ENCODE results near the gene SPINDOC.

DNA sequence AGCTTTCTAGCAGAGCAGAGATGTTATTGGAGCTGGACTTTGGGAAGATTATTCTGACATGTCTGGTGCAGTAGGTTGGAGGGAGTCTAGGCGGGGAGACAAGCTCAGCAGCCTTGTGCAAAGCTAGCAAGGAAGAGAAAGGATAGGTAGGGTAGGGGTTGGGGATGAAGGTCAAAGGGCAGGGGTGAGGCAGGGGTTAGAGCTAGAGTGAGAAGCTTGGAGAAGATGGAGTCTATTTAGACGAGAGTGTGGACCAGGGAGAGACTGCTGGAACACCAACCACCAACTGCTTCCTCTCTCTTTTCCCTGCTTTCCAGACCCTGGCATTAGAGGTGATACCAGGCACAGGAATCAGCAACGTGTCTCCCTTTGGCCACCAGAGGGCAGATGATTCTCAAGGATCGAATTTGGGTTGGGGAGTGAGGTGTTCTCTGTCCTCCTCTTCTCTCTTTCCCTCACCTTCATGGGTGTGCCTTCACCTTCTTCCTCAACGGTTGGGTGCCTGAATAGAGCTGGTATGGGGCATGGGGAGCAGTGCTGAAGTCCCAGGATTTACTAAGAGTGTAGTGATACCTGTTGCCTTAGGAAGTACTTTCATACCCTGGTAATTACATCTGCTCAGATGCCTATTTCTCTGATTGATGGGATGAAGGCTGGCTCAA, 23.9 kb downstream of the SPINDOC start:
- TF ChIP-seq, protein P1, sequence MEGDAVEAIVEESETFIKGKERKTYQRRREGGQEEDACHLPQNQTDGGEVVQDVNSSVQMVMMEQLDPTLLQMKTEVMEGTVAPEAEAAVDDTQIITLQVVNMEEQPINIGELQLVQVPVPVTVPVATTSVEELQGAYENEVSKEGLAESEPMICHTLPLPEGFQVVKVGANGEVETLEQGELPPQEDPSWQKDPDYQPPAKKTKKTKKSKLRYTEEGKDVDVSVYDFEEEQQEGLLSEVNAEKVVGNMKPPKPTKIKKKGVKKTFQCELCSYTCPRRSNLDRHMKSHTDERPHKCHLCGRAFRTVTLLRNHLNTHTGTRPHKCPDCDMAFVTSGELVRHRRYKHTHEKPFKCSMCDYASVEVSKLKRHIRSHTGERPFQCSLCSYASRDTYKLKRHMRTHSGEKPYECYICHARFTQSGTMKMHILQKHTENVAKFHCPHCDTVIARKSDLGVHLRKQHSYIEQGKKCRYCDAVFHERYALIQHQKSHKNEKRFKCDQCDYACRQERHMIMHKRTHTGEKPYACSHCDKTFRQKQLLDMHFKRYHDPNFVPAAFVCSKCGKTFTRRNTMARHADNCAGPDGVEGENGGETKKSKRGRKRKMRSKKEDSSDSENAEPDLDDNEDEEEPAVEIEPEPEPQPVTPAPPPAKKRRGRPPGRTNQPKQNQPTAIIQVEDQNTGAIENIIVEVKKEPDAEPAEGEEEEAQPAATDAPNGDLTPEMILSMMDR (IDR thresholded peaks at IDR 0.05; ENCODE audit: low read depth, low read length, missing input control) = peak; percentile 91
- TF ChIP-seq RAD21 (IDR thresholded peaks at IDR 0.05) (peak; percentile 98 to 99), JUND (IDR thresholded peaks at IDR 0.05) (no peak)
- TF ChIP-seq, protein P2, sequence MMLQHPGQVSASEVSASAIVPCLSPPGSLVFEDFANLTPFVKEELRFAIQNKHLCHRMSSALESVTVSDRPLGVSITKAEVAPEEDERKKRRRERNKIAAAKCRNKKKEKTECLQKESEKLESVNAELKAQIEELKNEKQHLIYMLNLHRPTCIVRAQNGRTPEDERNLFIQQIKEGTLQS (IDR thresholded peaks at IDR 0.05) = no peak

Data from liver (tissue), 3 donors.